C4-2B (cell line): ENCODE measurements around the gene STARD13.

Experiments
- H3K27ac ChIP-seq: fragments of 450-650 bp; 2 replicates; pipeline ENCODE4 v1.5.1; 2017
- ZFX ChIP-seq: fragments of 450-650 bp; IDR thresholded peaks from 2 replicates; pipeline ENCODE4 v1.6.1; 2017
- TF ChIP-seq, protein P1 (sequence below): fragments of 450-650 bp; conservative IDR thresholded peaks from 2 replicates; pipeline ENCODE4 v1.5.1; 2017; ENCODE audit warnings: mild to moderate bottlenecking

The STARD13 gene

GRCh38 chr13:33259296-33259695 is 26.3 kb downstream of the STARD13 start:
- H3K27ac ChIP-seq, result no peak overlapping the region

GRCh38 chr13:33258808-33259193 is 26.8 kb downstream of the STARD13 start:
- H3K27ac ChIP-seq, result no peak overlapping the region
- TF ChIP-seq ZFX, result no peak
- TF ChIP-seq, protein P1, sequence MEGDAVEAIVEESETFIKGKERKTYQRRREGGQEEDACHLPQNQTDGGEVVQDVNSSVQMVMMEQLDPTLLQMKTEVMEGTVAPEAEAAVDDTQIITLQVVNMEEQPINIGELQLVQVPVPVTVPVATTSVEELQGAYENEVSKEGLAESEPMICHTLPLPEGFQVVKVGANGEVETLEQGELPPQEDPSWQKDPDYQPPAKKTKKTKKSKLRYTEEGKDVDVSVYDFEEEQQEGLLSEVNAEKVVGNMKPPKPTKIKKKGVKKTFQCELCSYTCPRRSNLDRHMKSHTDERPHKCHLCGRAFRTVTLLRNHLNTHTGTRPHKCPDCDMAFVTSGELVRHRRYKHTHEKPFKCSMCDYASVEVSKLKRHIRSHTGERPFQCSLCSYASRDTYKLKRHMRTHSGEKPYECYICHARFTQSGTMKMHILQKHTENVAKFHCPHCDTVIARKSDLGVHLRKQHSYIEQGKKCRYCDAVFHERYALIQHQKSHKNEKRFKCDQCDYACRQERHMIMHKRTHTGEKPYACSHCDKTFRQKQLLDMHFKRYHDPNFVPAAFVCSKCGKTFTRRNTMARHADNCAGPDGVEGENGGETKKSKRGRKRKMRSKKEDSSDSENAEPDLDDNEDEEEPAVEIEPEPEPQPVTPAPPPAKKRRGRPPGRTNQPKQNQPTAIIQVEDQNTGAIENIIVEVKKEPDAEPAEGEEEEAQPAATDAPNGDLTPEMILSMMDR, result no peak

More at GRCh38 chr13:33259296-33259695, 26.3 kb downstream of the STARD13 start:
- TF ChIP-seq, protein P1, result no peak
- TF ChIP-seq ZFX, result no peak

GRCh38 chr13:33257841-33258807 is 27.4 kb downstream of the STARD13 start:
- H3K27ac ChIP-seq, result no peak overlapping the region
- TF ChIP-seq ZFX, result no peak
- TF ChIP-seq, protein P1, result no peak

- H3K27ac ChIP-seq, result no peak overlapping the region
These were observed 29.3 kb downstream of the STARD13 start for GRCh38 chr13:33256148-33256840.

GRCh38 chr13:33252135-33252534 is 33.4 kb downstream of the STARD13 start:
- no peak for TF ChIP-seq ZFX
- TF ChIP-seq, protein P1, result no peak
- H3K27ac ChIP-seq, result no peak overlapping the region

More at GRCh38 chr13:33256148-33256840, 29.3 kb downstream of the STARD13 start:
- TF ChIP-seq, protein P1, result no peak
- no peak for TF ChIP-seq ZFX

GRCh38 chr13:33251131-33251661 is 34.4 kb downstream of the STARD13 start:
- H3K27ac ChIP-seq, result no peak overlapping the region
- no peak for TF ChIP-seq ZFX
- TF ChIP-seq, protein P1, result no peak

DNA sequence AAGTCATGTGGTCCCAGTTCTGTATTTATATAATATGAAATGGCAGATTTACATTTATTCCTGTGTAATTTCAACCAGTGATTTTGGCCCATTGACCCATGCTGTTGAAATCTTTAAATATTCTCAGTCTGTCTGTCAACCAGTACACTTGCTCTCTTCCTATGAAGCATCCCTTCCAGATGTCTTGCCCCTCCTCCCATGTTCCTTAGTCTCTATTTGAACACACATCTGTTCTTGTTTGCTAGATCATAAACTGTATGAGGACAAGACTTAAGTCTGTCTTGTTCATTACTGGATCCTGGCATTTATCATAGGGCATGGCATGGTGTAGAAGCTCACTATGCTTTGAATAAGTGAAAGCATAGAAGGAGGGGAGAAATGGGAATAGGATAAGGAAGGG is 34.9 kb downstream of the STARD13 start:
- H3K27ac ChIP-seq, result no peak overlapping the region
- TF ChIP-seq, protein P1, result no peak
- TF ChIP-seq ZFX, result no peak
